Measurements from ENCODE around the gene ZBTB3.

The ZBTB3 gene

GRCh38 chr11:62786318-62787004 is 32.5 kb upstream of the ZBTB3 start:
- Histone ChIP-seq H3K9me3 (no peaks in the 10 kb centered on the region), H3K27ac (peak overlapping the region; percentile 91)
- TF ChIP-seq CTCF (IDR thresholded peaks at IDR 0.05), result peak; percentile 96

GRCh38 chr11:62782753-62783152 is 28.8 kb upstream of the ZBTB3 start:
- H3K9me3 ChIP-seq, result no peaks in the 10 kb centered on the region
- H3K4me1 ChIP-seq (ENCODE audit: control insufficient read depth in 1 of 2, insufficient read depth in 1 of 2, low read depth in 1 of 2, low read length in 1 of 2), result peaks cover 12 to 14% of the 10 kb centered on the region in 2 experiments
- no peak overlapping the region for H3K27ac ChIP-seq
- no peak overlapping the region for H3K4me3 ChIP-seq (ENCODE audit: low read depth in 1 of 2, low read length in 1 of 2)
- peaks cover 4% of the 10 kb centered on the region for H3K36me3 ChIP-seq
- H3K27me3 ChIP-seq, result no peaks in the 10 kb centered on the region
- TF ChIP-seq CTCF (IDR thresholded peaks at IDR 0.05), result no peak

More at GRCh38 chr11:62786318-62787004, 32.5 kb upstream of the ZBTB3 start:
- H3K4me3 ChIP-seq (ENCODE audit: low read depth in 1 of 2, low read length in 1 of 2), result peak overlapping the region; percentile 86 to 90
- no peaks in the 10 kb centered on the region for H3K27me3 ChIP-seq
- H3K4me1 ChIP-seq (ENCODE audit: control insufficient read depth in 1 of 2, insufficient read depth in 1 of 2, low read depth in 1 of 2, low read length in 1 of 2), result peaks cover 34 to 42% of the 10 kb centered on the region in 2 experiments
- H3K36me3 ChIP-seq, result peaks cover 13% of the 10 kb centered on the region

GRCh38 chr11:62778441-62778840 is 24.5 kb upstream of the ZBTB3 start:
- no peaks in the 10 kb centered on the region for H3K9me3 ChIP-seq
- H3K27ac ChIP-seq, result no peak overlapping the region
- TF ChIP-seq CTCF (IDR thresholded peaks at IDR 0.05), result no peak
- H3K4me3 ChIP-seq (ENCODE audit: low read depth in 1 of 2, low read length in 1 of 2), result no peak overlapping the region
- peaks cover 4% of the 10 kb centered on the region for H3K36me3 ChIP-seq
- H3K27me3 ChIP-seq, result no peaks in the 10 kb centered on the region
- peaks cover 11 to 13% of the 10 kb centered on the region in 2 experiments for H3K4me1 ChIP-seq (ENCODE audit: control insufficient read depth in 1 of 2, insufficient read depth in 1 of 2, low read depth in 1 of 2, low read length in 1 of 2)

- H3K36me3 ChIP-seq, result peaks cover 4% of the 10 kb centered on the region
- H3K27me3 ChIP-seq, result no peaks in the 10 kb centered on the region
- TF ChIP-seq CTCF (IDR thresholded peaks at IDR 0.05), result no peak
- H3K9me3 ChIP-seq, result no peaks in the 10 kb centered on the region
- H3K4me1 ChIP-seq (ENCODE audit: control insufficient read depth in 1 of 2, insufficient read depth in 1 of 2, low read depth in 1 of 2, low read length in 1 of 2), result peaks cover 11 to 13% of the 10 kb centered on the region in 2 experiments
- no peak overlapping the region for H3K4me3 ChIP-seq (ENCODE audit: low read depth in 1 of 2, low read length in 1 of 2)
- no peak overlapping the region for H3K27ac ChIP-seq
These were observed 23.4 kb upstream of the ZBTB3 start for GRCh38 chr11:62777389-62777788.

GRCh38 chr11:62775646-62776045 is 21.7 kb upstream of the ZBTB3 start:
- Histone ChIP-seq H3K27me3 (no peaks in the 10 kb centered on the region), H3K36me3 (peaks cover 4% of the 10 kb centered on the region), H3K27ac (peak overlapping the region; percentile 76), H3K9me3 (no peaks in the 10 kb centered on the region), H3K4me3 (ENCODE audit: low read depth in 1 of 2, low read length in 1 of 2) (no peak overlapping the region), H3K4me1 (ENCODE audit: control insufficient read depth in 1 of 2, insufficient read depth in 1 of 2, low read depth in 1 of 2, low read length in 1 of 2) (peaks cover 24% of the 10 kb centered on the region in 2 experiments)
- no peak for TF ChIP-seq CTCF (IDR thresholded peaks at IDR 0.05)

Data from neutrophil (primary cell).